A549 treated with CORT108297 at 1 μM for 4 hours (cell line): ENCODE results near the gene CLCA1. TPM values are rescaled to one million over a fixed set of nuclear protein-coding genes. Genes with fewer than 3 reads are reported as not detected.

Experiments
- total RNA-seq: library from RNA; stranded (reverse); fragments of 200-300 nt; extraction: Qiagen RNA extraction; gene quantifications from 5 replicates; pipeline ENCODE4 v1.2.3, GENCODE V29; 2022

CLCA1 gene, protein sequence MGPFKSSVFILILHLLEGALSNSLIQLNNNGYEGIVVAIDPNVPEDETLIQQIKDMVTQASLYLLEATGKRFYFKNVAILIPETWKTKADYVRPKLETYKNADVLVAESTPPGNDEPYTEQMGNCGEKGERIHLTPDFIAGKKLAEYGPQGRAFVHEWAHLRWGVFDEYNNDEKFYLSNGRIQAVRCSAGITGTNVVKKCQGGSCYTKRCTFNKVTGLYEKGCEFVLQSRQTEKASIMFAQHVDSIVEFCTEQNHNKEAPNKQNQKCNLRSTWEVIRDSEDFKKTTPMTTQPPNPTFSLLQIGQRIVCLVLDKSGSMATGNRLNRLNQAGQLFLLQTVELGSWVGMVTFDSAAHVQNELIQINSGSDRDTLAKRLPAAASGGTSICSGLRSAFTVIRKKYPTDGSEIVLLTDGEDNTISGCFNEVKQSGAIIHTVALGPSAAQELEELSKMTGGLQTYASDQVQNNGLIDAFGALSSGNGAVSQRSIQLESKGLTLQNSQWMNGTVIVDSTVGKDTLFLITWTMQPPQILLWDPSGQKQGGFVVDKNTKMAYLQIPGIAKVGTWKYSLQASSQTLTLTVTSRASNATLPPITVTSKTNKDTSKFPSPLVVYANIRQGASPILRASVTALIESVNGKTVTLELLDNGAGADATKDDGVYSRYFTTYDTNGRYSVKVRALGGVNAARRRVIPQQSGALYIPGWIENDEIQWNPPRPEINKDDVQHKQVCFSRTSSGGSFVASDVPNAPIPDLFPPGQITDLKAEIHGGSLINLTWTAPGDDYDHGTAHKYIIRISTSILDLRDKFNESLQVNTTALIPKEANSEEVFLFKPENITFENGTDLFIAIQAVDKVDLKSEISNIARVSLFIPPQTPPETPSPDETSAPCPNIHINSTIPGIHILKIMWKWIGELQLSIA
- not detected in 5 replicates for total RNA-seq

DNA sequence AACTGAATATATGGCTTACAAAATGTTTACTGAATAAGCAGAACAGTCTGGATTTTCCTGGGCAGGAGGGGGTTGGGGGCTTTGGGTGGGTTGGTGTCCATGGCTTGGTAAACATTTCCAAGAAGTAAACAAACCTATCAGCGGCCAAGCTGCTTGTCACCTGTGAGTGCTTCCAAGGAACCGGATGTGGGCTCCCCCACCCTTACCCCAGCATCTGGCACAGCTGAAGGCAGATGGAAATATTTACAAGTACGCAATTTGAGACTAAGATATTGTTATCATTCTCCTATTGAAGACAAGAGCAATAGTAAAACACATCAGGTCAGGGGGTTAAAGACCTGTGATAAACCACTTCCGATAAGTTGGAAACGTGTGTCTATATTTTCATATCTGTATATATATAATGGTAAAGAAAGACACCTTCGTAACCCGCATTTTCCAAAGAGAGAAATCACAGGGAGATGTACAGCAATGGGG, at the start of gene CLCA1:
CLCA1 (plus strand) TSS at position 427 of the 477 bp plus-strand sequence; CDS start at position 472, 45 bp downstream.

DNA sequence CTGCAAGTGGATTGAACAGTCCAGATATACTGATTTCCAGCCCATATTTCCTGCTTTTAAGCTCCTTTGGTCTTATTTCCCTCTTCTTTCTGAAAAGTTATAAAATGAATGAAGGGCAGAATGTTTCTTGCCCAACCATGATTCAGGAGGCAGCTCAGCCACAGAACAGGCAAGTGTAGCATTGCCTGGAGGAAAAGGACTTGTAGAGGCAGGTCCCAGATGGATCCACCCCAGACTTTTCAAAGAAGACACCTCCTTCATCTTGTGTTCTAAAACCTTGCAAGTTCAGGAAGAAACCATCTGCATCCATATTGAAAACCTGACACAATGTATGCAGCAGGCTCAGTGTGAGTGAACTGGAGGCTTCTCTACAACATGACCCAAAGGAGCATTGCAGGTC, 44.9 kb upstream of the CLCA1 start, which contains the start of gene CLCA2:
CLCA2 (plus strand) TSS at position 299 of the 400 bp plus-strand sequence; CDS start at position 376, 77 bp downstream.

DNA sequence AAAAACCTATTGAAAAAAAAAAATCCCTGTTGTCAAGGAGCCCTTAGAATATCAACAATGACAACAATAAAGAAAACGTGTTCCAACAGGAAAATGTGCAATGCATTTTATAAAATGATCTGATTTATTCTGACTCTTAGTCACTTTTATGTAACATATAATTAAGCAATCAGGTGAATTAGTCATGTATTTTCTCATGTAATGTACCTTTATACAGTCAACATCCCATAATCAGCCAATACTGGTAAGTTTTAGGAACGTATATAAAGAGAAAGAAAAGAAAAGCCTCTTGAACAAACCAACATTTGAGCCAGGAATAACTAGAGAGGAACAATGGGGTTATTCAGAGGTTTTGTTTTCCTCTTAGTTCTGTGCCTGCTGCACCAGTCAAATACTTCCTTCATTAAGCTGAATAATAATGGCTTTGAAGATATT, 78.1 kb downstream of the CLCA1 start, which contains the start of gene CLCA4:
CLCA4 (plus strand) TSS at position 292 of the 435 bp plus-strand sequence; CDS start at position 334, 42 bp downstream.

Other genes with a start within 250 kb of the CLCA1 start
- 9.1 to 10.2 TPM (median 9.9 TPM) in 5 replicates for gene ODF2L, start 72.6 kb upstream of the CLCA1 start, total RNA-seq
- not detected in 5 replicates for gene CLCA2, start 44.8 kb upstream of the CLCA1 start, total RNA-seq
- gene CLCA4, start 78.2 kb downstream of the CLCA1 start, total RNA-seq: not detected in 5 replicates
- 32.9 to 38.0 TPM (median 35.6 TPM) in 5 replicates for gene SH3GLB1, start 235.6 kb downstream of the CLCA1 start, total RNA-seq